GM23338 (cell line): ENCODE data around the gene GALNT11.
"Not testable (repeated sequence)": the region's sequence is repeated elsewhere in the genome, so short reads cannot be mapped to it uniquely, and the experiment has no call there.

Experiments used
- EZH2 ChIP-seq: fragments of 200-600 bp; sonication (generic); IDR thresholded peaks from one replicate; pipeline ENCODE4 v1.8.0; 2017; ENCODE audit warnings: antibody characterized with exemption, mild to moderate bottlenecking, low read depth; ENCODE audit not compliant: unreplicated experiment
- EZH2phosphoT487 ChIP-seq: fragments of 200-600 bp; sonication (generic); IDR thresholded peaks from one replicate; pipeline ENCODE4 v1.8.1; 2018; ENCODE audit warnings: antibody characterized with exemption; ENCODE audit not compliant: unreplicated experiment
- JUNB ChIP-seq: IDR thresholded peaks from one replicate; pipeline ENCODE4 v1.6.1; 2016; ENCODE audit warnings: antibody characterized with exemption; ENCODE audit not compliant: unreplicated experiment
- NANOG ChIP-seq: IDR thresholded peaks from 2 replicates; pipeline ENCODE4 v1.6.1; 2016; ENCODE audit warnings: antibody characterized with exemption, borderline replicate concordance
- POLR2AphosphoS5 ChIP-seq: IDR thresholded peaks from 2 replicates; pipeline ENCODE4 v1.6.1; 2016; ENCODE audit warnings: antibody characterized with exemption, low read depth
- TF ChIP-seq, protein P1 (sequence below), 2 experiments: fragments of 200-600 bp in 1 of 2; sonication (generic) in 1 of 2; conservative IDR thresholded peaks; 2 replicates each; pipeline versions ENCODE4 v1.5.1 to v1.6.1; 2016 to 2017; ENCODE audit warnings: antibody characterized with exemption in 2 of 2, low read depth in 2 of 2, mild to moderate bottlenecking in 2 of 2, moderate library complexity in 1 of 2
- TF ChIP-seq, protein P2 (sequence below): IDR thresholded peaks from one replicate; pipeline ENCODE4 v1.6.1; 2018; ENCODE audit warnings: antibody characterized with exemption; ENCODE audit not compliant: unreplicated experiment

DNA sequence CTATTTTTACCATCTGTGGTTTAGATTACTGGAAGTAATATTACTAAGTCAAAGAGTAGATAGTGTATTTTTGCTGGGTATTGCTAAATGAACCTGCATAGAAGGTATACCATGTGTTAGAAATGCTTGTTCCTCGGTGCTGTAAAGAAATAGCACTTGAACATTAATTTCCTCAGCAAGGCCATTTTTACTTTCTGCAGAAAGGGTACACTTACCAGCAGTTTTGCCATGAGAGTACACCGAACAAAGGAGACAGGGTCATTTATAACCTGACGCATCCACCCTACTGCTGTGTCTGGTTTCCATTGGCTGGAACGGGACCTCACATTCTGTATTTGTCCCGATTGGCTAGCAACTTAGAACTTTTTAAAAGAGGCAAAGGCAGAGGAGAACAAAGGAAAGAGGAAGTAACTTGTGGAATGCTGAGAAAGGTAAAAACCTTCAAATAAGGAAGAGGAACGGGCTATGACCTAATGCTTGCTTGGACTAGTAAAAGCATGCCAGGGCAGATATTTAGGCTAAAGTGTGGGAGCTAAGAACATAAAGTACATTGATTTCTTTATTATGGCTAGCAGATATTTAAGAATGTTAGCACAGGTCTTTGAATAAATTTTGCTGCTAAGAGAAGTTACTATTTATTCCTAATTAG lies 56.7 kb downstream of the GALNT11 start:
- TF ChIP-seq EZH2phosphoT487, NANOG, POLR2AphosphoS5, EZH2, JUNB: not testable (repeated sequence)
- TF ChIP-seq, protein P1, sequence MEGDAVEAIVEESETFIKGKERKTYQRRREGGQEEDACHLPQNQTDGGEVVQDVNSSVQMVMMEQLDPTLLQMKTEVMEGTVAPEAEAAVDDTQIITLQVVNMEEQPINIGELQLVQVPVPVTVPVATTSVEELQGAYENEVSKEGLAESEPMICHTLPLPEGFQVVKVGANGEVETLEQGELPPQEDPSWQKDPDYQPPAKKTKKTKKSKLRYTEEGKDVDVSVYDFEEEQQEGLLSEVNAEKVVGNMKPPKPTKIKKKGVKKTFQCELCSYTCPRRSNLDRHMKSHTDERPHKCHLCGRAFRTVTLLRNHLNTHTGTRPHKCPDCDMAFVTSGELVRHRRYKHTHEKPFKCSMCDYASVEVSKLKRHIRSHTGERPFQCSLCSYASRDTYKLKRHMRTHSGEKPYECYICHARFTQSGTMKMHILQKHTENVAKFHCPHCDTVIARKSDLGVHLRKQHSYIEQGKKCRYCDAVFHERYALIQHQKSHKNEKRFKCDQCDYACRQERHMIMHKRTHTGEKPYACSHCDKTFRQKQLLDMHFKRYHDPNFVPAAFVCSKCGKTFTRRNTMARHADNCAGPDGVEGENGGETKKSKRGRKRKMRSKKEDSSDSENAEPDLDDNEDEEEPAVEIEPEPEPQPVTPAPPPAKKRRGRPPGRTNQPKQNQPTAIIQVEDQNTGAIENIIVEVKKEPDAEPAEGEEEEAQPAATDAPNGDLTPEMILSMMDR (conservative IDR thresholded peaks at IDR 0.05; ENCODE audit: low read depth in 2 of 2) = not testable (repeated sequence)
- TF ChIP-seq, protein P2, sequence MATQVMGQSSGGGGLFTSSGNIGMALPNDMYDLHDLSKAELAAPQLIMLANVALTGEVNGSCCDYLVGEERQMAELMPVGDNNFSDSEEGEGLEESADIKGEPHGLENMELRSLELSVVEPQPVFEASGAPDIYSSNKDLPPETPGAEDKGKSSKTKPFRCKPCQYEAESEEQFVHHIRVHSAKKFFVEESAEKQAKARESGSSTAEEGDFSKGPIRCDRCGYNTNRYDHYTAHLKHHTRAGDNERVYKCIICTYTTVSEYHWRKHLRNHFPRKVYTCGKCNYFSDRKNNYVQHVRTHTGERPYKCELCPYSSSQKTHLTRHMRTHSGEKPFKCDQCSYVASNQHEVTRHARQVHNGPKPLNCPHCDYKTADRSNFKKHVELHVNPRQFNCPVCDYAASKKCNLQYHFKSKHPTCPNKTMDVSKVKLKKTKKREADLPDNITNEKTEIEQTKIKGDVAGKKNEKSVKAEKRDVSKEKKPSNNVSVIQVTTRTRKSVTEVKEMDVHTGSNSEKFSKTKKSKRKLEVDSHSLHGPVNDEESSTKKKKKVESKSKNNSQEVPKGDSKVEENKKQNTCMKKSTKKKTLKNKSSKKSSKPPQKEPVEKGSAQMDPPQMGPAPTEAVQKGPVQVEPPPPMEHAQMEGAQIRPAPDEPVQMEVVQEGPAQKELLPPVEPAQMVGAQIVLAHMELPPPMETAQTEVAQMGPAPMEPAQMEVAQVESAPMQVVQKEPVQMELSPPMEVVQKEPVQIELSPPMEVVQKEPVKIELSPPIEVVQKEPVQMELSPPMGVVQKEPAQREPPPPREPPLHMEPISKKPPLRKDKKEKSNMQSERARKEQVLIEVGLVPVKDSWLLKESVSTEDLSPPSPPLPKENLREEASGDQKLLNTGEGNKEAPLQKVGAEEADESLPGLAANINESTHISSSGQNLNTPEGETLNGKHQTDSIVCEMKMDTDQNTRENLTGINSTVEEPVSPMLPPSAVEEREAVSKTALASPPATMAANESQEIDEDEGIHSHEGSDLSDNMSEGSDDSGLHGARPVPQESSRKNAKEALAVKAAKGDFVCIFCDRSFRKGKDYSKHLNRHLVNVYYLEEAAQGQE = not testable (repeated sequence)
